ENCODE data around the gene MBD2.

DNA sequence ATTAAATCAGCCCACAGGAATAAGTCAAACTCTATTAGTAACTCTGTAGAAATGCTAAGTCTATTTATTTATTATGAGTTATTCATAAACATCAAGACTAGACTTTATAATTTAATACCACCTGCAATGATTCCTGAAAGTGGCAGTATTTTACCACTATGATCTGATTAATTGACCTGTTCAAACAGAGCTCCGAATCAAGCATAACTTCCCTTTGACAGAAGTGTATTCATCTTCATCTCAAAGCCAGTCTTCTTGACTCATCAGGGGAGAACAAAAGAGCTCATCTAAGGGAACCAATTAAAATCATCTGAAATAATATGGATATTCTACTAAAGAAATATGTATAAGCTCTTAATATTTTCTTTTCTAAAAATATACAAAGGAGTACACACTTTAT, 122.3 kb downstream of the MBD2 start:
- TF ChIP-seq EP300 (IDR thresholded peaks at IDR 0.05): no peak
- TF ChIP-seq, protein P1, sequence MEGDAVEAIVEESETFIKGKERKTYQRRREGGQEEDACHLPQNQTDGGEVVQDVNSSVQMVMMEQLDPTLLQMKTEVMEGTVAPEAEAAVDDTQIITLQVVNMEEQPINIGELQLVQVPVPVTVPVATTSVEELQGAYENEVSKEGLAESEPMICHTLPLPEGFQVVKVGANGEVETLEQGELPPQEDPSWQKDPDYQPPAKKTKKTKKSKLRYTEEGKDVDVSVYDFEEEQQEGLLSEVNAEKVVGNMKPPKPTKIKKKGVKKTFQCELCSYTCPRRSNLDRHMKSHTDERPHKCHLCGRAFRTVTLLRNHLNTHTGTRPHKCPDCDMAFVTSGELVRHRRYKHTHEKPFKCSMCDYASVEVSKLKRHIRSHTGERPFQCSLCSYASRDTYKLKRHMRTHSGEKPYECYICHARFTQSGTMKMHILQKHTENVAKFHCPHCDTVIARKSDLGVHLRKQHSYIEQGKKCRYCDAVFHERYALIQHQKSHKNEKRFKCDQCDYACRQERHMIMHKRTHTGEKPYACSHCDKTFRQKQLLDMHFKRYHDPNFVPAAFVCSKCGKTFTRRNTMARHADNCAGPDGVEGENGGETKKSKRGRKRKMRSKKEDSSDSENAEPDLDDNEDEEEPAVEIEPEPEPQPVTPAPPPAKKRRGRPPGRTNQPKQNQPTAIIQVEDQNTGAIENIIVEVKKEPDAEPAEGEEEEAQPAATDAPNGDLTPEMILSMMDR (IDR thresholded peaks at IDR 0.05): no peak
